Measurements from ENCODE around the gene DOCK4.

The DOCK4 gene

DNA sequence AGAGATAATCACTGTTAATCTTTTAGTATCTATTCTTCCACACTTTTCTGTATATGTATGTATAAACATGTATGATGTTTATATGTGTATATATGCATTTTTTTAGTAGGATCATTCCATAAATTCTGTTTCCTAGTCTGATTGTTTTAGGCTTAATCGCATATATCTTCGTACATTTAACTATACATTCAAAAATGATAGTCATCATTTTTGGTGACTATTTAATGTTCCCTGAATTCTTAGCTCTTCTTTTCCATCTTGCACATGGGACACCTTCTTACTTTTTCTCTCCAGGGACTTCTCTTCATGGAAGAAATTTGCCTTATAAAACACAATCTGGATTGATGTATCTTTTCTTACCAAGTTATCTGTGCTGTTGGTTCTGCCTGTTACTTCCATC, 42.4 kb upstream of the DOCK4 start:
- TF ChIP-seq EZH2phosphoT487 (IDR thresholded peaks at IDR 0.05; ENCODE audit: borderline replicate concordance): no peak
- TF ChIP-seq, protein P1, sequence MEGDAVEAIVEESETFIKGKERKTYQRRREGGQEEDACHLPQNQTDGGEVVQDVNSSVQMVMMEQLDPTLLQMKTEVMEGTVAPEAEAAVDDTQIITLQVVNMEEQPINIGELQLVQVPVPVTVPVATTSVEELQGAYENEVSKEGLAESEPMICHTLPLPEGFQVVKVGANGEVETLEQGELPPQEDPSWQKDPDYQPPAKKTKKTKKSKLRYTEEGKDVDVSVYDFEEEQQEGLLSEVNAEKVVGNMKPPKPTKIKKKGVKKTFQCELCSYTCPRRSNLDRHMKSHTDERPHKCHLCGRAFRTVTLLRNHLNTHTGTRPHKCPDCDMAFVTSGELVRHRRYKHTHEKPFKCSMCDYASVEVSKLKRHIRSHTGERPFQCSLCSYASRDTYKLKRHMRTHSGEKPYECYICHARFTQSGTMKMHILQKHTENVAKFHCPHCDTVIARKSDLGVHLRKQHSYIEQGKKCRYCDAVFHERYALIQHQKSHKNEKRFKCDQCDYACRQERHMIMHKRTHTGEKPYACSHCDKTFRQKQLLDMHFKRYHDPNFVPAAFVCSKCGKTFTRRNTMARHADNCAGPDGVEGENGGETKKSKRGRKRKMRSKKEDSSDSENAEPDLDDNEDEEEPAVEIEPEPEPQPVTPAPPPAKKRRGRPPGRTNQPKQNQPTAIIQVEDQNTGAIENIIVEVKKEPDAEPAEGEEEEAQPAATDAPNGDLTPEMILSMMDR (conservative IDR thresholded peaks at IDR 0.05; ENCODE audit: low read length): no peak
- peaks cover 13% of the 10 kb centered on the region; the same call in 1 of the 2 replicates for H3K79me2 ChIP-seq (ENCODE audit: insufficient read depth, low read length)
- H3K4me2 ChIP-seq (ENCODE audit: low read depth, low read length, poor library complexity, severe bottlenecking): no peak overlapping the region

GRCh38 chr7:112238852-112239610, 32.8 kb upstream of the DOCK4 start:
- H3K4me2 ChIP-seq (ENCODE audit: low read depth, low read length, poor library complexity, severe bottlenecking): no peak overlapping the region
- no peak overlapping the region for H3K4me3 ChIP-seq (ENCODE audit: low read length, poor library complexity, severe bottlenecking)
- H2AFZ ChIP-seq (ENCODE audit: low read length): no peak overlapping the region
- no peaks in the 10 kb centered on the region for H3F3A ChIP-seq (ENCODE audit: low read depth)
- no peaks in the 10 kb centered on the region for H3K36me3 ChIP-seq (ENCODE audit: insufficient read depth, low read length)
- TF ChIP-seq, protein P1 (conservative IDR thresholded peaks at IDR 0.05; ENCODE audit: low read length): no peak
- TF ChIP-seq EZH2phosphoT487 (IDR thresholded peaks at IDR 0.05; ENCODE audit: borderline replicate concordance): no peak
- H3K9ac ChIP-seq (ENCODE audit: low read depth, low read length, poor library complexity, severe bottlenecking): no peak overlapping the region
- H3K79me2 ChIP-seq (ENCODE audit: insufficient read depth, low read length): peaks cover 35% of the 10 kb centered on the region
- no peaks in the 10 kb centered on the region for H4K20me1 ChIP-seq (ENCODE audit: insufficient read depth, low read length, poor library complexity, severe bottlenecking)
- H3K27me3 ChIP-seq (ENCODE audit: insufficient read depth, low read length, poor library complexity, severe bottlenecking): no peaks in the 10 kb centered on the region
- no peaks in the 10 kb centered on the region for H3K9me3 ChIP-seq (ENCODE audit: insufficient read depth, low read depth, low read length)
- H3K4me1 ChIP-seq (ENCODE audit: insufficient read depth, low read length, poor library complexity, severe bottlenecking): peaks cover 3% of the 10 kb centered on the region
- no peaks in the 10 kb centered on the region for H3K9me2 ChIP-seq (replicated peaks; ENCODE audit: low read depth, low read length)

More for the DNA sequence above, 42.4 kb upstream of the DOCK4 start:
- Histone ChIP-seq H3K9ac (ENCODE audit: low read depth, low read length, poor library complexity, severe bottlenecking) (no peak overlapping the region), H3K9me2 (replicated peaks; ENCODE audit: low read depth, low read length) (no peaks in the 10 kb centered on the region), H3K36me3 (ENCODE audit: insufficient read depth, low read length) (0 out of 2 replicates have a peak, but pooled peaks cover 2% of the 10 kb centered on the region), H2AFZ (ENCODE audit: low read length) (no peak overlapping the region), H3K4me3 (ENCODE audit: low read length, poor library complexity, severe bottlenecking) (no peak overlapping the region), H3F3A (ENCODE audit: low read depth) (no peaks in the 10 kb centered on the region), H3K27me3 (ENCODE audit: insufficient read depth, low read length, poor library complexity, severe bottlenecking) (no peaks in the 10 kb centered on the region), H3K4me1 (ENCODE audit: insufficient read depth, low read length, poor library complexity, severe bottlenecking) (peaks cover 5% of the 10 kb centered on the region), H3K9me3 (ENCODE audit: insufficient read depth, low read depth, low read length) (no peaks in the 10 kb centered on the region), H4K20me1 (ENCODE audit: insufficient read depth, low read length, poor library complexity, severe bottlenecking) (no peaks in the 10 kb centered on the region)

DNA sequence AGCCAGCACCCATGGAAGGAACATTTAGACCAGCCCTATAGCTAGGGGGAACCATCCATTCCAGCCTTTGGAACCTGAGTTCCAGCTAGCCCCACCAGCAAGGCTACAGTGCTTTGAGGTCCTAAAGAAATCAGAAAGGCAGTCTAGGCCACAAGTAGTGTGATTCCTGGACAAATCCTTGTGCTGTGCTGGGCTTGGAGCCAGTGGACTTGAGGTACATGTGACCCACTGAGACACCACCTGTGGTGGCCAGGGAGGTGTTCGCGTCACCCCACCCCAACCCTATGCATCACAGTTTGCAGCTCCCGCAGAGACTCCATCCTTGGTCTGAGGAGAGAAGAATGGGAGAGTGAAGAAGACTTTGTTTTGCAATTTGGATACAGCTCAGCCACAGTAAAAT, 32.1 kb upstream of the DOCK4 start:
- TF ChIP-seq, protein P1 (conservative IDR thresholded peaks at IDR 0.05; ENCODE audit: low read length): no peak
- no peak for TF ChIP-seq EZH2phosphoT487 (IDR thresholded peaks at IDR 0.05; ENCODE audit: borderline replicate concordance)
- Histone ChIP-seq H3K9me2 (replicated peaks; ENCODE audit: low read depth, low read length) (no peaks in the 10 kb centered on the region), H3K4me1 (ENCODE audit: insufficient read depth, low read length, poor library complexity, severe bottlenecking) (peaks cover 3% of the 10 kb centered on the region), H3K27me3 (ENCODE audit: insufficient read depth, low read length, poor library complexity, severe bottlenecking) (no peaks in the 10 kb centered on the region), H3K9ac (ENCODE audit: low read depth, low read length, poor library complexity, severe bottlenecking) (no peak overlapping the region), H4K20me1 (ENCODE audit: insufficient read depth, low read length, poor library complexity, severe bottlenecking) (no peaks in the 10 kb centered on the region), H3K4me3 (ENCODE audit: low read length, poor library complexity, severe bottlenecking) (no peak overlapping the region), H2AFZ (ENCODE audit: low read length) (no peak overlapping the region), H3K4me2 (ENCODE audit: low read depth, low read length, poor library complexity, severe bottlenecking) (no peak overlapping the region), H3F3A (ENCODE audit: low read depth) (no peaks in the 10 kb centered on the region), H3K9me3 (ENCODE audit: insufficient read depth, low read depth, low read length) (no peaks in the 10 kb centered on the region), H3K36me3 (ENCODE audit: insufficient read depth, low read length) (no peaks in the 10 kb centered on the region), H3K79me2 (ENCODE audit: insufficient read depth, low read length) (peaks cover 38% of the 10 kb centered on the region)
